ACC112 (cell line): ENCODE results near the gene PET100.
"Not testable (repeated sequence)": the region's sequence is repeated elsewhere in the genome, so short reads cannot be mapped to it uniquely, and the experiment has no call there.

Experiments used
- H2AFZ ChIP-seq: fragments of 200-600 bp; sonication (generic); one replicate; pipeline ENCODE4 v1.6.0; 2017; ENCODE audit warnings: antibody characterized with exemption, low read length; ENCODE audit not compliant: unreplicated experiment
- H3K27ac ChIP-seq: fragments of 200-600 bp; sonication (generic); 2 replicates; pipeline ENCODE4 v1.5.1; 2014; ENCODE audit warnings: low read depth, mild to moderate bottlenecking, antibody characterized with exemption, low read length, moderate library complexity
- H3K27me3 ChIP-seq: fragments of 200-600 bp; sonication (generic); 2 replicates; pipeline ENCODE4 v1.6.1; 2014; ENCODE audit warnings: mild to moderate bottlenecking, antibody characterized with exemption, low read length, moderate library complexity, mixed read lengths; ENCODE audit not compliant: insufficient read depth
- H3K36me3 ChIP-seq: fragments of 200-600 bp; sonication (generic); 2 replicates; pipeline ENCODE4 v1.6.1; 2016; ENCODE audit warnings: mild to moderate bottlenecking, antibody characterized with exemption, low read length, moderate library complexity, mixed read lengths; ENCODE audit not compliant: insufficient read depth
- H3K4me1 ChIP-seq: fragments of 200-600 bp; sonication (generic); one replicate; pipeline ENCODE4 v1.6.1; 2016; ENCODE audit warnings: low read length, mixed read lengths; ENCODE audit not compliant: insufficient read depth, unreplicated experiment, control insufficient read depth
- H3K4me3 ChIP-seq: fragments of 200-600 bp; sonication (generic); 2 replicates; pipeline ENCODE4 v1.5.1; 2014; ENCODE audit warnings: mild to moderate bottlenecking, low read depth, low read length
- H3K79me2 ChIP-seq: fragments of 200-600 bp; sonication (generic); one replicate; pipeline ENCODE4 v1.6.0; 2016; ENCODE audit warnings: low read length; ENCODE audit not compliant: control insufficient read depth, unreplicated experiment, insufficient read depth

PET100 gene

GRCh38 chr19:7636691-7637373, 7.2 kb downstream of the PET100 start, which contains the start of gene STXBP2:
TSS of gene STXBP2 (plus strand) at chr19:7637110. CDS start at chr19:7637150, 40 bp downstream.
- no peaks in the 10 kb centered on the region for H3K79me2 ChIP-seq
- peak within 1 kb of the TSS; percentile 73 for H3K4me3 ChIP-seq
- H3K27me3 ChIP-seq: no peaks in the 10 kb centered on the region
- H2AFZ ChIP-seq: no peak within 1 kb of the TSS
- H3K36me3 ChIP-seq: no peaks in the 10 kb centered on the region
- H3K4me1 ChIP-seq: no peaks in the 10 kb centered on the region
- no peak within 1 kb of the TSS for H3K27ac ChIP-seq

GRCh38 chr19:7637374-7638256, 8.0 kb downstream of the PET100 start:
- H3K4me1 ChIP-seq: no peaks in the 10 kb centered on the region
- H3K27ac ChIP-seq: no peak overlapping the region
- H3K27me3 ChIP-seq: no peaks in the 10 kb centered on the region
- no peaks in the 10 kb centered on the region for H3K79me2 ChIP-seq
- H3K4me3 ChIP-seq: peak overlapping the region; percentile 73
- no peak overlapping the region for H2AFZ ChIP-seq
- H3K36me3 ChIP-seq: no peaks in the 10 kb centered on the region

GRCh38 chr19:7638802-7639465, 9.3 kb downstream of the PET100 start:
- no peaks in the 10 kb centered on the region for H3K27me3 ChIP-seq
- H3K4me1 ChIP-seq: no peaks in the 10 kb centered on the region
- no peak overlapping the region for H3K4me3 ChIP-seq
- H3K79me2 ChIP-seq: no peaks in the 10 kb centered on the region
- no peaks in the 10 kb centered on the region for H3K36me3 ChIP-seq
- no peak overlapping the region for H3K27ac ChIP-seq
- no peak overlapping the region for H2AFZ ChIP-seq

- Histone ChIP-seq H3K79me2 (no peaks in the 10 kb centered on the region), H2AFZ (no peak overlapping the region), H3K4me1 (no peaks in the 10 kb centered on the region), H3K27me3 (no peaks in the 10 kb centered on the region), H3K27ac (no peak overlapping the region), H3K36me3 (no peaks in the 10 kb centered on the region), H3K4me3 (no peak overlapping the region)
Measured at GRCh38 chr19:7639863-7640348, 10.3 kb downstream of the PET100 start.

GRCh38 chr19:7640803-7641202, 11.2 kb downstream of the PET100 start:
- H3K27ac ChIP-seq: no peak overlapping the region
- H3K4me3 ChIP-seq: no peak overlapping the region
- no peaks in the 10 kb centered on the region for H3K27me3 ChIP-seq
- H2AFZ ChIP-seq: no peak overlapping the region
- H3K4me1 ChIP-seq: no peaks in the 10 kb centered on the region
- no peaks in the 10 kb centered on the region for H3K79me2 ChIP-seq
- no peaks in the 10 kb centered on the region for H3K36me3 ChIP-seq

GRCh38 chr19:7641290-7642276, 12.0 kb downstream of the PET100 start:
- no peaks in the 10 kb centered on the region for H3K4me1 ChIP-seq
- no peak overlapping the region for H3K27ac ChIP-seq
- no peaks in the 10 kb centered on the region for H3K27me3 ChIP-seq
- H2AFZ ChIP-seq: no peak overlapping the region
- no peak overlapping the region for H3K4me3 ChIP-seq
- no peaks in the 10 kb centered on the region for H3K79me2 ChIP-seq
- no peaks in the 10 kb centered on the region for H3K36me3 ChIP-seq

- no peak overlapping the region for H2AFZ ChIP-seq
- no peaks in the 10 kb centered on the region for H3K79me2 ChIP-seq
- H3K4me3 ChIP-seq: no peak overlapping the region
- no peaks in the 10 kb centered on the region for H3K36me3 ChIP-seq
- H3K27ac ChIP-seq: no peak overlapping the region
- no peaks in the 10 kb centered on the region for H3K4me1 ChIP-seq
- no peaks in the 10 kb centered on the region for H3K27me3 ChIP-seq
Measured at GRCh38 chr19:7642295-7643030, 12.9 kb downstream of the PET100 start.

- no peaks in the 10 kb centered on the region for H3K79me2 ChIP-seq
- no peaks in the 10 kb centered on the region for H3K27me3 ChIP-seq
- H3K4me1 ChIP-seq: no peaks in the 10 kb centered on the region
- H3K27ac ChIP-seq: no peak overlapping the region
- H3K4me3 ChIP-seq: no peak overlapping the region
- no peaks in the 10 kb centered on the region for H3K36me3 ChIP-seq
- no peak overlapping the region for H2AFZ ChIP-seq
Measured at GRCh38 chr19:7643031-7643415, 13.4 kb downstream of the PET100 start.

GRCh38 chr19:7643629-7644549, 14.3 kb downstream of the PET100 start:
- H3K27ac ChIP-seq, H3K4me1 ChIP-seq, H3K36me3 ChIP-seq, H3K4me3 ChIP-seq, H3K27me3 ChIP-seq, H3K79me2 ChIP-seq, H2AFZ ChIP-seq: not testable (repeated sequence)
